T-helper 1 cell treated with Interleukin-12 subunit alpha and Interleukin-12 subunit beta and Interleukin-4 antibody, amounts not matched to agents 30 μg/mL and 1 μg/mL, for 36 hours (primary cell): ENCODE measurements around the gene PRKAA1.

ENCODE experiments used
- H3K27ac Mint-ChIP-seq: one replicate; pipeline ENCODE4 v1.8.0; 2021; ENCODE audit warnings: mild to moderate bottlenecking, mixed read lengths
- H3K27me3 Mint-ChIP-seq: one replicate; pipeline ENCODE4 v1.8.0; 2021; ENCODE audit warnings: low read depth, mixed read lengths
- H3K36me3 Mint-ChIP-seq: one replicate; pipeline ENCODE4 v1.8.0; 2021; ENCODE audit warnings: low read depth, mixed read lengths
- H3K4me1 Mint-ChIP-seq: one replicate; pipeline ENCODE4 v1.8.0; 2021; ENCODE audit warnings: low read depth, mixed read lengths
- H3K4me3 Mint-ChIP-seq: one replicate; pipeline ENCODE4 v1.8.0; 2021; ENCODE audit warnings: mild to moderate bottlenecking, moderate library complexity, mixed read lengths
- H3K9me3 Mint-ChIP-seq: one replicate; pipeline ENCODE4 v1.8.0; 2021; ENCODE audit warnings: mixed read lengths

The PRKAA1 gene

GRCh38 chr5:40779561-40779960, 18.6 kb downstream of the PRKAA1 start:
- peaks cover 13% of the 10 kb centered on the region for H3K36me3 Mint-ChIP-seq
- H3K9me3 Mint-ChIP-seq: no peaks in the 10 kb centered on the region
- H3K4me1 Mint-ChIP-seq: peaks cover 30% of the 10 kb centered on the region
- H3K27ac Mint-ChIP-seq: no peak overlapping the region
- no peaks in the 10 kb centered on the region for H3K27me3 Mint-ChIP-seq
- H3K4me3 Mint-ChIP-seq: no peak overlapping the region

DNA sequence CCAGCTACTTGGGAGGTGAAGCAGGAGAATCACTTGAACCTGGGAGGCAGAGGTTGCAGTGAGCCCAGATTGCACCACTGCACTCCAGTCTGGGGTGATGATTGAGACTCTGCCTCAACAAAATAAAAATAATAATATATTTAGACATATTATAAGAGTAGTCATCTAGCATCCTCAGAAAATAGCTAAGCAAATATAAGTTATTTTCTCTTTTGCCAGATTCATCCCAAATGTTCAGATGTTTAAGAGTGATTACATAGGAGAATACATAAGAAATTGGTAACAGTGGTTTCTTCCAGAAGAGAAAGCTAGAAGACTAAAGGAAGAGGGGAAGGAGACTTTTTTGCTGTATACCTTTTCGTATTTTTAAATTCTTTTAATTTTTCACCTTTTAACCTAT, 20.0 kb downstream of the PRKAA1 start:
- peaks cover 15% of the 10 kb centered on the region for H3K36me3 Mint-ChIP-seq
- no peak overlapping the region for H3K27ac Mint-ChIP-seq
- no peaks in the 10 kb centered on the region for H3K27me3 Mint-ChIP-seq
- H3K4me1 Mint-ChIP-seq: peaks cover 24% of the 10 kb centered on the region
- no peak overlapping the region for H3K4me3 Mint-ChIP-seq
- H3K9me3 Mint-ChIP-seq: no peaks in the 10 kb centered on the region

- Mint-ChIP-seq H3K4me3 (no peak overlapping the region), H3K36me3 (peaks cover 15% of the 10 kb centered on the region), H3K9me3 (no peaks in the 10 kb centered on the region), H3K27ac (no peak overlapping the region), H3K27me3 (no peaks in the 10 kb centered on the region), H3K4me1 (peaks cover 16% of the 10 kb centered on the region)
These were observed 21.6 kb downstream of the PRKAA1 start for GRCh38 chr5:40776658-40776977.

DNA sequence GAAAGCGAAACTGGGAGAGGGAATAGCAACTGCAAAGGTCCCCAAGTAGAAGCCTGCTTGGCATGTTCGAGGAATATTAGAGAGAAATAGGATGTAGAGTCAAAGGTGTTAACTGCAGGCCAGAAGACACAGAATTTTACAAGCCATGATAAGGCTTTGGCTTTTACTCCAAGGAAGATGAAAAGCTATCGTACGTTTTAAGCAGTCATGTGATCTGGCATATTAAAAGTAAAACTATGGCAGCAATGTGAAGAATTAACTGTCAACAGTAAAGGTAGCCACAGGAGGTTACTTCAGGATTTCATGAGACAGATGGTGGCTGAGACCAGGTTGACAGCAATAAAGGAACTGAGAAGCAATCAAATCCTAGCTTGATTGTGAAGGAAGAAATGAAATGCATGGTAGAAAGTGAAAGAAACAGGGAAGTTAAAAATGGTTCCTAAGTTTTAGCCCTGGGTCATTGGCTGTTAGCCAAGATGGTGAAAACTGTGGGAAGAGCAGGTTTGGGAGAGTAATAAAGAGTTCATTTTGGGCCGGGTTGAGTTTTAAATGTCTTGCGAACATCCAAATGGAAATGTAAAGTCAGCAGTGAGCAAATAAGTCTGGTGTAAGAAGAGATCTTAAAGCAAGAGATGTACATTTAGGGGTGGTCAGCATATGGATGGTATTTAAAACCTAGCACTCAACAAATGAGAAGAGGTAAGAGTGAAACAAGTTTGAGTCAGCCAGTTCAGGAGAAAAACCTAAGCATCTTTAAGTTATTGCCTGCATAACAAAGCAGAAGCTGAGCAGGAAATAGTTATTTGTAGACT, 22.1 kb downstream of the PRKAA1 start:
- Mint-ChIP-seq H3K4me1 (peaks cover 11% of the 10 kb centered on the region), H3K4me3 (no peak overlapping the region), H3K27ac (no peak overlapping the region), H3K9me3 (no peaks in the 10 kb centered on the region), H3K36me3 (peaks cover 13% of the 10 kb centered on the region), H3K27me3 (no peaks in the 10 kb centered on the region)

GRCh38 chr5:40775085-40775845, 22.9 kb downstream of the PRKAA1 start:
- H3K27ac Mint-ChIP-seq: no peak overlapping the region

DNA sequence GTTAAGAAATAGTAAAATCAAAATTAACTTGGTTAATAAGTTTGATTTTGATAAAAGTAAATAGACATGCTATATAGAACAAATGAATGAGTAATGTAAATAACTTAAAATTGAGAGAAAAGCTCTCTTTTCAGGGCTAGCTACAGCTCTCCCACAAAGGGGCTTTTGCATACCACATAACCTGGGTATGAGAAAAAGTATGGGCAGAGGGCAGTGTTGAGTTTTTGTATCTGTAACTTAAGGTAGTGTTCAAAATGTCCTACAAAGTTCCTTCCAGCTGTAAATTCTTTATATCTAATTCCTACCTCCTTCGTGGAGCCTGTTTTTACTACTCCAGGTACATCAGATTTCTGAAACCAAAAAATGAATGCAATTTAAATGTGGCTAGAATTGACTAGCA, 23.6 kb downstream of the PRKAA1 start:
- Mint-ChIP-seq H3K27ac (no peak overlapping the region), H3K4me1 (peaks cover 10% of the 10 kb centered on the region), H3K27me3 (no peaks in the 10 kb centered on the region), H3K4me3 (no peak overlapping the region), H3K9me3 (no peaks in the 10 kb centered on the region), H3K36me3 (peaks cover 15% of the 10 kb centered on the region)

More at GRCh38 chr5:40775085-40775845, 22.9 kb downstream of the PRKAA1 start:
- no peaks in the 10 kb centered on the region for H3K9me3 Mint-ChIP-seq
- peaks cover 11% of the 10 kb centered on the region for H3K4me1 Mint-ChIP-seq
- no peak overlapping the region for H3K4me3 Mint-ChIP-seq
- H3K36me3 Mint-ChIP-seq: peaks cover 15% of the 10 kb centered on the region
- no peaks in the 10 kb centered on the region for H3K27me3 Mint-ChIP-seq

- peaks cover 20% of the 10 kb centered on the region for H3K36me3 Mint-ChIP-seq
- H3K27me3 Mint-ChIP-seq: no peaks in the 10 kb centered on the region
- H3K9me3 Mint-ChIP-seq: no peaks in the 10 kb centered on the region
- no peak overlapping the region for H3K4me3 Mint-ChIP-seq
- H3K27ac Mint-ChIP-seq: no peak overlapping the region
- H3K4me1 Mint-ChIP-seq: no peaks in the 10 kb centered on the region
These were observed 27.4 kb downstream of the PRKAA1 start for GRCh38 chr5:40770764-40771163.

- H3K27ac Mint-ChIP-seq: no peak overlapping the region
- no peaks in the 10 kb centered on the region for H3K27me3 Mint-ChIP-seq
- no peaks in the 10 kb centered on the region for H3K9me3 Mint-ChIP-seq
- peaks cover under 1% of the 10 kb centered on the region for H3K4me1 Mint-ChIP-seq
- H3K4me3 Mint-ChIP-seq: no peak overlapping the region
- peaks cover 32% of the 10 kb centered on the region for H3K36me3 Mint-ChIP-seq
These were observed 35.5 kb downstream of the PRKAA1 start for GRCh38 chr5:40762705-40763104.

DNA sequence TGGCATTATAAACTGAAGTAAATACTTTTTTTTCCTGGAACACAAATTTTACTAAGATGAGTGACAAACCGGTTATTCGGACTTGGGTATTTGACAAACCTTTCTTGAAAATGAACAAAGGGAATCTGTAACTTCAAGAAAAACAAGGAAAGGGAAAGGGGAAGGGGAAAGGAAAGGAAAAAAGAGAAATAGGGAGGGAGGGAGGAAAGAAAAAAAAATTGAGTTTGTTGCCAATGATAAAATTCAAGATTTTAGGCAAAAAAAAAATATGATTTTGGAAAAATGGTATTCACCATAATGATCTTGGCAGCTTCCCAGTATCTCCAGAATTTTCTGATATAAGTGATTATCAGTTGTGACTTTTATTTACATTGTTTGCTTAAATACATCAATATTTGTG, 40.8 kb downstream of the PRKAA1 start:
- Mint-ChIP-seq H3K9me3 (no peaks in the 10 kb centered on the region), H3K27me3 (no peaks in the 10 kb centered on the region), H3K27ac (peak overlapping the region; percentile 38), H3K36me3 (peaks cover 17% of the 10 kb centered on the region), H3K4me3 (no peak overlapping the region), H3K4me1 (peaks cover 8% of the 10 kb centered on the region)

DNA sequence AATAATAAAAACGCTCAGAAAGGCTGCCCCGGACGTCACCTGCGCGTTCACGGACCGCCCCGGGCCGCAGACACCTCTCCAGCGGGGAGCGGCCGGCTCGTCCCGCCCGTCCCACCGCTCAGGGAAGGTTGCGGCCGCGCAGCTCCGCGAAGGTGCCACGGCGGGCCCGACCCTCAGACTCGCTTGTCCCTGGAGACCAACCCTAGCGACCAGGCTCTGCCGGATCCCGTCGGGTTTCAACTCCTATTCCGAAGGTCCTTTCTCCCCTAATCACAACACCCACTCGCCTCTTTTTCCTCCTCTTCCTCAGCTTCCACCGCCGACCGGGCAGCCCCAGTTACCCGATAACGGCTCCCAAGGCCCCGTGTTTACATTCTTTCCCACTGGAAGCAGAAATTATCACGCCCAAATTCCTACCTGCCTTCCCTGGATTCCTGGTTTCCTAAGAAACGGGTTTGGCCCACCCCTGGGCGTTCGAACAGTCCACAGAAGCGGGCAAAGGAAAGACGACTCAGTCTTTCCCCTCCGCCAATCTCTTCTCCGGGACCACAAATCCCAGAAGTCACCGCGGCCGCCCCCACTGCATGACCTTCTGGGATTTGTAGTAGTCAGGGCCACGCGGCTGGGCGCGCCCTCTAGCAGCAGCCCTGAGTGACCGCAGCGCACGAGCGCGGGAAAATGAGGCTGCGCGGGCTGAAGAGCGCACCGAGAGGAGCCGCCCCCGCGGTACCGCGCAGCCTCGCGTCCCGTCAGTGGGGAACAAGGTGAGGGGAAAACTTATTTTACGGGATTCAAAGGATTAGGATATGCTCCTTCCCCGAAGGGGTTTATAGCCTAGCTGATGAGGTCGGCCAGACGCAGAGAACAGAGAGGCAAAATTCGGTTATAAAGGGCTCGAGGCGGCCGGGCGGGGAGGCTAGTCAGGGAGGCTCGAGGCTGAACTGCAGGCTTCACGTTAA, 42.5 kb downstream of the PRKAA1 start, which contains the start of gene TTC33:
TTC33 (minus strand) TSS at position 555 of the 959 bp plus-strand sequence. CDS start 8,943 bp downstream, outside the sequence.
- Mint-ChIP-seq H3K27me3 (no peaks in the 10 kb centered on the region), H3K9me3 (no peaks in the 10 kb centered on the region), H3K27ac (no peak within 1 kb of the TSS), H3K36me3 (peaks cover 20% of the 10 kb centered on the region), H3K4me3 (no peak within 1 kb of the TSS), H3K4me1 (peaks cover 20% of the 10 kb centered on the region)

DNA sequence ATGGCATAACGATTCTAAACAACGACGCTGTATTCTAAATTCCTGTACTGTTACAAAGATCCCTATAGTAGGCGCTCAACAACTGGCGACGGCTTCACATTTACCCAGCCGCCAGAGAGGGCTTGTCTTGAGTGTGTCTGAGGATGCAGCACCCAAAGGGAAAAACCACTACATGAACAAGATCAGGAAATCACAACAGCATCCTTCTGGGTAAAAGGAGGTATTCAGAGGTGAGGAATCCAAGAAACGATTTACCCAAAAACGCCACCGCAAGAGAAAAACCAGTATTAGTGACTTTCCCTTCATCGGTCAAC, 43.1 kb downstream of the PRKAA1 start:
- H3K36me3 Mint-ChIP-seq: peaks cover 19% of the 10 kb centered on the region
- H3K9me3 Mint-ChIP-seq: no peaks in the 10 kb centered on the region
- peaks cover 23% of the 10 kb centered on the region for H3K4me1 Mint-ChIP-seq
- no peaks in the 10 kb centered on the region for H3K27me3 Mint-ChIP-seq
- no peak overlapping the region for H3K4me3 Mint-ChIP-seq
- no peak overlapping the region for H3K27ac Mint-ChIP-seq

- Mint-ChIP-seq H3K4me3 (no peak overlapping the region), H3K27me3 (no peaks in the 10 kb centered on the region), H3K9me3 (no peaks in the 10 kb centered on the region), H3K36me3 (peaks cover 19% of the 10 kb centered on the region), H3K4me1 (peaks cover 23% of the 10 kb centered on the region), H3K27ac (no peak overlapping the region)
These were observed 43.6 kb downstream of the PRKAA1 start for GRCh38 chr5:40754381-40755092.

- Mint-ChIP-seq H3K9me3 (no peaks in the 10 kb centered on the region), H3K27ac (no peak overlapping the region), H3K36me3 (peaks cover 33% of the 10 kb centered on the region), H3K27me3 (no peaks in the 10 kb centered on the region), H3K4me3 (no peak overlapping the region), H3K4me1 (peaks cover 20% of the 10 kb centered on the region)
These were observed 51.5 kb downstream of the PRKAA1 start for GRCh38 chr5:40746703-40747102.

- peaks cover 12% of the 10 kb centered on the region for H3K9me3 Mint-ChIP-seq
- no peaks in the 10 kb centered on the region for H3K27me3 Mint-ChIP-seq
- H3K36me3 Mint-ChIP-seq: peaks cover 41% of the 10 kb centered on the region
These were observed 54.4 kb downstream of the PRKAA1 start for GRCh38 chr5:40743771-40744170.

More at GRCh38 chr5:40743771-40744170, 54.4 kb downstream of the PRKAA1 start:
- Mint-ChIP-seq H3K4me1 (peaks cover 11% of the 10 kb centered on the region), H3K4me3 (no peak overlapping the region), H3K27ac (no peak overlapping the region)
